ENCODE data around the gene FPR2. TPM values are rescaled to one million over a fixed set of nuclear protein-coding genes. Genes with fewer than 3 reads are reported as not detected.

The FPR2 gene
- total and polyA plus RNA-seq, 4 donors = 0.18 to 3.9 (median 2.6) TPM

DNA sequence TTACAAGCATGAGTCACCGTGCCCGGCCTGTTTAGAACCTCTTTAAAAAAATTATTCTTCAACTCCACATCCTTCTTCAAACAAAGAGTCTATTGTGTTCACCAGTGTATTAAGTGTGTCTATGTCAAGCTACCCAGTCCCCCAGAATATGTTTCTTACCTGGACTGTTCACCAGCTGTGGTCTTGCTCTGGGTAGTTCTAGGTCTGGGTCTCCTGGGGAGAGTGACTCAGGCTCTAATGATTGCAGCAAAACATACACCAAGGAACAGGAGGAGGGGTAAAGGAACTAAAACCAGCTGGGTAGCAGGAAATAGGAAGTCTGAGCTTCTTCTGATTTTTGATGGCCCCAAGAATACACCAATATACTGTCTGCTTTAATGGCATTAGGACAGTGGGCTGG lies 9.3 kb upstream of the FPR2 start, which contains the start of gene FPR1:
FPR1 (minus strand) TSS at position 224 of the 400 bp plus-strand sequence. CDS start 4,884 bp downstream, outside the sequence.
- intact Hi-C loops (cut with DNase I) = no loop called here
- DNase-seq (no peak), ATAC-seq (ENCODE audit: low FRiP score) (no peak)
- WGBS, 2 donors = 74 to 82% methylated on average over 2 of the region's 2 CpGs
- Histone ChIP-seq H3K27ac (ENCODE audit: low read depth in 1 of 2, low read length in 2 of 2) (no peak within 1 kb of the TSS), H3K4me3 (ENCODE audit: low read length in 2 of 2) (no peak within 1 kb of the TSS), H3K4me1 (ENCODE audit: control insufficient read depth in 1 of 2, insufficient read depth in 2 of 2, low read length in 2 of 2) (no peaks in the 10 kb centered on the region), H3K27me3 (ENCODE audit: control insufficient read depth in 1 of 2, insufficient read depth in 2 of 2, low read length in 1 of 2) (no peaks in the 10 kb centered on the region), H3K9me3 (ENCODE audit: control insufficient read depth, low read length) (peaks cover 2% of the 10 kb centered on the region), H3K36me3 (ENCODE audit: control insufficient read depth in 1 of 2, insufficient read depth in 2 of 2, low read length in 1 of 2) (no peaks in the 10 kb centered on the region)

DNA sequence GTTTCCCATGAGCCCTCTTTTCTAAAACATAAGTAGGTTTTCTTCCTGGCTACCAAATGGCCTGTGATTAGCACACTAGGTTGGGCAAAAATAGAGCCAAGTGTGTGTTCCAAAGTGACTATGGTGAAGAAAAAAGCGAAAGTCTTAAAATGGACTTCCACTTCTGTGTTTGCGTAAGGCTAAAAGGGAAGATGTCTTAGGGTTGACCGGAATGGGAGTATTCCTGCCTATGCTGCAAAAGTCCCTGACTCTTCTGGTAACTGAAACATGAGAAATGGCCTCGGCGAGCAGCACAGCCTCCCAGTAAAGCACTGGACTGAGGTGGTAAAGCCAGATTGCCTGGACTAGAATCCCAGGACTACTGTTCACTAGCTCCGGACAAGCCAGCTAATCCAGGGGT lies 6.9 kb upstream of the FPR2 start:
- ATAC-seq (ENCODE audit: low FRiP score) (no peak), DNase-seq (no peak)
- WGBS, 2 donors = 85 to 86% methylated on average over 6 of the region's 6 CpGs
- no peak overlapping the region for H3K27ac ChIP-seq (ENCODE audit: low read depth in 1 of 2, low read length in 2 of 2)
- H3K4me1 ChIP-seq (ENCODE audit: control insufficient read depth in 1 of 2, insufficient read depth in 2 of 2, low read length in 2 of 2) = no peaks in the 10 kb centered on the region
- H3K36me3 ChIP-seq (ENCODE audit: control insufficient read depth in 1 of 2, insufficient read depth in 2 of 2, low read length in 1 of 2) = no peaks in the 10 kb centered on the region
- peaks cover 2% of the 10 kb centered on the region for H3K9me3 ChIP-seq (ENCODE audit: control insufficient read depth, low read length)
- intact Hi-C loops (cut with DNase I) = no loop called here
- no peaks in the 10 kb centered on the region for H3K27me3 ChIP-seq (ENCODE audit: control insufficient read depth in 1 of 2, insufficient read depth in 2 of 2, low read length in 1 of 2)
- no peak overlapping the region for H3K4me3 ChIP-seq (ENCODE audit: low read length in 2 of 2)

- ATAC-seq (ENCODE audit: low FRiP score) (no peak), DNase-seq (no peak)
- H3K4me3 ChIP-seq (ENCODE audit: low read length in 2 of 2) = no peak overlapping the region
- H3K4me1 ChIP-seq (ENCODE audit: control insufficient read depth in 1 of 2, insufficient read depth in 2 of 2, low read length in 2 of 2) = no peaks in the 10 kb centered on the region
- no peak overlapping the region for H3K27ac ChIP-seq (ENCODE audit: low read depth in 1 of 2, low read length in 2 of 2)
- no peaks in the 10 kb centered on the region for H3K27me3 ChIP-seq (ENCODE audit: control insufficient read depth in 1 of 2, insufficient read depth in 2 of 2, low read length in 1 of 2)
- H3K9me3 ChIP-seq (ENCODE audit: control insufficient read depth, low read length) = peaks cover 2% of the 10 kb centered on the region
- H3K36me3 ChIP-seq (ENCODE audit: control insufficient read depth in 1 of 2, insufficient read depth in 2 of 2, low read length in 1 of 2) = no peaks in the 10 kb centered on the region
- intact Hi-C loops (cut with DNase I) = no loop called here
- WGBS, 2 donors = 78% methylated on average over 4 of the region's 4 CpGs
Observed at GRCh38 chr19:51754770-51755169, 6.2 kb upstream of the FPR2 start.

GRCh38 chr19:51755571-51755970 lies 5.4 kb upstream of the FPR2 start:
- ATAC-seq (ENCODE audit: low FRiP score) (no peak), DNase-seq (no peak)
- no peaks in the 10 kb centered on the region for H3K36me3 ChIP-seq (ENCODE audit: control insufficient read depth in 1 of 2, insufficient read depth in 2 of 2, low read length in 1 of 2)
- no peaks in the 10 kb centered on the region for H3K27me3 ChIP-seq (ENCODE audit: control insufficient read depth in 1 of 2, insufficient read depth in 2 of 2, low read length in 1 of 2)
- no peak overlapping the region for H3K4me3 ChIP-seq (ENCODE audit: low read length in 2 of 2)
- WGBS, 2 donors = 83 to 84% methylated on average over 7 of the region's 7 CpGs
- H3K27ac ChIP-seq (ENCODE audit: low read depth in 1 of 2, low read length in 2 of 2) = no peak overlapping the region
- peaks cover 2% of the 10 kb centered on the region for H3K9me3 ChIP-seq (ENCODE audit: control insufficient read depth, low read length)
- H3K4me1 ChIP-seq (ENCODE audit: control insufficient read depth in 1 of 2, insufficient read depth in 2 of 2, low read length in 2 of 2) = no peaks in the 10 kb centered on the region
- intact Hi-C loops (cut with DNase I) = no loop called here

DNA sequence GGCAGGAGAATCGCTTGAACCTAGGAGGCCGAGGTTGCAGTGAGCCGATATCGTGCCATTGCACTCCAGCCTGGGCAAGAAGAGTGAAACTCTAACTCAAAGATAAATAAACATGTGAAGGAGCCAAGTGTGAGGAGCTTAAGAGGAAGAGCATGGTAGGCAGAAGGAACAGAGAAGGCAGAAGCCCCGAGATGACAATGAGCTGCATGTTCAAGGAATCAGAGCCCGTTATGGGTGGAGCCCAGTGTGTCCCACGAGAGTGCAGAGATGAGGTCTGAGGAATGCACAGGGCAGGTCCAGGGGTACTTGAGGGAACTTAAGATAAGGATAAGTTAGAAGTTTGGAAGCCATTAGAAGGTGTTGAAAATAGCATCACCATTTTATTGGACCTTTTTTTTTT lies 716 bp downstream of the FPR2 start:
- intact Hi-C loops (cut with DNase I) = no loop called here
- DNase-seq (no peak), ATAC-seq (ENCODE audit: low FRiP score) (no peak)
- Histone ChIP-seq H3K36me3 (ENCODE audit: control insufficient read depth in 1 of 2, insufficient read depth in 2 of 2, low read length in 1 of 2) (no peaks in the 10 kb centered on the region), H3K27ac (ENCODE audit: low read depth in 1 of 2, low read length in 2 of 2) (no peak overlapping the region), H3K4me1 (ENCODE audit: control insufficient read depth in 1 of 2, insufficient read depth in 2 of 2, low read length in 2 of 2) (no peaks in the 10 kb centered on the region), H3K4me3 (ENCODE audit: low read length in 2 of 2) (no peak overlapping the region), H3K27me3 (ENCODE audit: control insufficient read depth in 1 of 2, insufficient read depth in 2 of 2, low read length in 1 of 2) (no peaks in the 10 kb centered on the region), H3K9me3 (ENCODE audit: control insufficient read depth, low read length) (no peaks in the 10 kb centered on the region)
- WGBS, 2 donors = 82 to 84% methylated on average over 7 of the region's 7 CpGs

- WGBS, 2 donors = 58 to 60% methylated on average over 5 of the region's 5 CpGs
- Histone ChIP-seq H3K27ac (ENCODE audit: low read depth in 1 of 2, low read length in 2 of 2) (no peak overlapping the region), H3K36me3 (ENCODE audit: control insufficient read depth in 1 of 2, insufficient read depth in 2 of 2, low read length in 1 of 2) (no peaks in the 10 kb centered on the region), H3K4me1 (ENCODE audit: control insufficient read depth in 1 of 2, insufficient read depth in 2 of 2, low read length in 2 of 2) (no peaks in the 10 kb centered on the region), H3K9me3 (ENCODE audit: control insufficient read depth, low read length) (no peaks in the 10 kb centered on the region), H3K4me3 (ENCODE audit: low read length in 2 of 2) (no peak overlapping the region), H3K27me3 (ENCODE audit: control insufficient read depth in 1 of 2, insufficient read depth in 2 of 2, low read length in 1 of 2) (no peaks in the 10 kb centered on the region)
- intact Hi-C loops (cut with DNase I) = no loop called here
- DNase-seq = no peak
- no peak for ATAC-seq (ENCODE audit: low FRiP score)
Observed at GRCh38 chr19:51765086-51765485, 4.1 kb downstream of the FPR2 start.

DNA sequence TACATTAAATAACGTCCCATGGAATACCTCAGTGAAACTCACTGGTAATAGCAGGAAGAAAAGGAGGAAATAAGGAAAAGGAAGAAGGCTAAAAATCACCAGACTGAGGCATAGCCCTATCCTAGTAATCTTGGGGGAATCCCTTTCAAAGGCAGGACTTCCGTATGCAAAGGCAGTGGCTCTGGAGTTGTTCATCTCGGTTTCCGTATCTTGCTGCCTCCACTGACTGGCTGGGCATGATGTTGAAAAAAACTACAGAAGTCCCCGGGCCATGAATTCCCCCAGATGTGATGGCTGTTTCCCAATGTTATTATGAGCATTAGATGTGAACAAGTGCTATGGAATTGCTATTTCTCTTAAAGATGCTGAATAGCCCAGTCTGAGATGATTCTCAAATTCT lies 5.5 kb downstream of the FPR2 start:
- DNase-seq (no peak), ATAC-seq (ENCODE audit: low FRiP score) (no peak)
- H3K27me3 ChIP-seq (ENCODE audit: control insufficient read depth in 1 of 2, insufficient read depth in 2 of 2, low read length in 1 of 2) = no peaks in the 10 kb centered on the region
- H3K4me3 ChIP-seq (ENCODE audit: low read length in 2 of 2) = no peak overlapping the region
- H3K36me3 ChIP-seq (ENCODE audit: control insufficient read depth in 1 of 2, insufficient read depth in 2 of 2, low read length in 1 of 2) = no peaks in the 10 kb centered on the region
- H3K9me3 ChIP-seq (ENCODE audit: control insufficient read depth, low read length) = no peaks in the 10 kb centered on the region
- 59 to 61% methylated on average over 5 of the region's 5 CpGs for WGBS, 2 donors
- no peaks in the 10 kb centered on the region for H3K4me1 ChIP-seq (ENCODE audit: control insufficient read depth in 1 of 2, insufficient read depth in 2 of 2, low read length in 2 of 2)
- intact Hi-C loops (cut with DNase I) = no loop called here
- H3K27ac ChIP-seq (ENCODE audit: low read depth in 1 of 2, low read length in 2 of 2) = no peak overlapping the region

DNA sequence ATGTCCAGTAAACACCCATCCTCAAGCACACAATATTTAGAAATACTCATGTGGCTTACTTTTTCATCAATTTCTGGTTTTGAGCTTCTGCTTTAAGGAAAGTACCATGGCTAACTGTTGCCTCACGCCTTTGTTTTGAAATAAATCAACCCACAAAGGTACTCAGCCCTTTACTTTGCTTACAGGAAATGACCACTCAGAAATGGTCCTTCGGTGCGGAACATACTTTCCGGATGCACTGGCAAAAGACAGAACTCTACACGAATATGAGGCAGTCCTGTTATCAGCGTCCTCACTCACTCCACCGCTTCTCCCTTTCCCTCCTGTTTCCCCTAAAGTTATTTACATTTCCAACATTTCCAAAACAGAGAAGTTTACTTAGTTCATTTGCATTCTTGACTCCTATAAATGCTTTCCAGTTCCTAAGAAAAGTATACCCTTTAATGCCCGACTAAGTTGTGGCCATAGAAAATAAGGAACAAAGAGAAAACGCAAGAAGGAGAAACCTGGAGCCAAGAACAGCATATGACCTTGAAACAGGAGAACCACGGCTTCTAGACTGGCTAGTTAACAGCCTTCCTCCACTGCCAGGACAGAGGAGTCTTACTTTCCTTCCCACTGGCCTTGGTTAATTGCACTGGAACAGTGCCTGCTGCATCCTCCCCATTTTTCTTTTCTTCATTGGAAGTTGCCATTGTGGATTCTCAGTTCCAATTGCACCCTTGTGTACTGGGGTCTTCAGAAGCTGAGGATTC lies 10.6 kb downstream of the FPR2 start:
- DNase-seq (no peak), ATAC-seq (ENCODE audit: low FRiP score) (no peak)
- no peaks in the 10 kb centered on the region for H3K36me3 ChIP-seq (ENCODE audit: control insufficient read depth in 1 of 2, insufficient read depth in 2 of 2, low read length in 1 of 2)
- no peaks in the 10 kb centered on the region for H3K4me1 ChIP-seq (ENCODE audit: control insufficient read depth in 1 of 2, insufficient read depth in 2 of 2, low read length in 2 of 2)
- WGBS, 2 donors = 59 to 70% methylated on average over 10 of the region's 10 CpGs
- no peaks in the 10 kb centered on the region for H3K9me3 ChIP-seq (ENCODE audit: control insufficient read depth, low read length)
- intact Hi-C loops (cut with DNase I) = no loop called here
- H3K27ac ChIP-seq (ENCODE audit: low read depth in 1 of 2, low read length in 2 of 2) = no peak overlapping the region
- peaks cover 0 to 4% of the 10 kb centered on the region in 2 donors for H3K27me3 ChIP-seq (ENCODE audit: control insufficient read depth in 1 of 2, insufficient read depth in 2 of 2, low read length in 1 of 2)
- no peak overlapping the region for H3K4me3 ChIP-seq (ENCODE audit: low read length in 2 of 2)

DNA sequence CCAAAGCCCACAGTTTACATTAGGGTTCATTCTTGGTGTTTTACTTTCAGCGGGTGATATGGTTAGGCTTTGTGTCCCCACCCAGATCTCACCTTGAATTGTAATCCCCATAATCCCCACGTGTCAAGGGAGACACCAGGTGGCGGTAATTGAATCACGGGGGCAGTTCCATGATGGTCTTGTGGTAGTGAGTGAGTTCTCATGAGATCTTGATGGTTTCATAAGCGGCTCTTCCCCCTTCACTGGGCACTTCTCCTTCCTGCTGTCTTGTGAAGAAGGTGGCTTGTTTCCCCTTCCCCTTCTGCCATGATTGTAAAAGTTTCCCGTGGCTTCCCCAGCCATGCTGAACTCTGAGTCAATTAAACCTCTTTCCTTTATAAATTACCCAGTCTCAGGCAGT lies 12.0 kb downstream of the FPR2 start:
- ATAC-seq (ENCODE audit: low FRiP score) (no peak), DNase-seq (no peak)
- 63 to 67% methylated on average over 6 of the region's 6 CpGs for WGBS, 2 donors
- Histone ChIP-seq H3K9me3 (ENCODE audit: control insufficient read depth, low read length) (no peaks in the 10 kb centered on the region), H3K27ac (ENCODE audit: low read depth in 1 of 2, low read length in 2 of 2) (no peak overlapping the region), H3K27me3 (ENCODE audit: control insufficient read depth in 1 of 2, insufficient read depth in 2 of 2, low read length in 1 of 2) (peaks cover 0 to 4% of the 10 kb centered on the region in 2 donors), H3K36me3 (ENCODE audit: control insufficient read depth in 1 of 2, insufficient read depth in 2 of 2, low read length in 1 of 2) (no peaks in the 10 kb centered on the region), H3K4me1 (ENCODE audit: control insufficient read depth in 1 of 2, insufficient read depth in 2 of 2, low read length in 2 of 2) (no peaks in the 10 kb centered on the region), H3K4me3 (ENCODE audit: low read length in 2 of 2) (no peak overlapping the region)
- intact Hi-C loops (cut with DNase I) = no loop called here

All from aorta (tissue), 5 donors.